Keratinocyte (primary cell): Measurements from ENCODE around the gene COL25A1. TPM values are rescaled to one million over a fixed set of nuclear protein-coding genes. Genes with fewer than 3 reads are reported as not detected.

ENCODE experiments used
- DNase-seq: peaks from one replicate; pipeline ENCODE4 v3.0.0-alpha.2; 2011; ENCODE audit warnings: low read depth, missing footprints, low spot score
- FAIRE-seq: peaks from 2 replicates; lab custom pipeline; 2011; peaks lifted over from hg19 to GRCh38; lab: Jason Lieb, UNC
- H2AFZ ChIP-seq: 2 replicates; pipeline ENCODE4 v1.6.0; 2012; ENCODE audit warnings: low read length, control low read depth, inconsistent platforms; ENCODE audit not compliant: control insufficient read depth
- H3K27ac ChIP-seq: 2 replicates; pipeline ENCODE4 v1.5.1; 2011; ENCODE audit warnings: low read length; ENCODE audit not compliant: control insufficient read depth, insufficient read depth
- H3K27me3 ChIP-seq: 3 replicates; pipeline ENCODE4 v1.6.0; 2011; ENCODE audit warnings: low read length; ENCODE audit not compliant: control insufficient read depth, insufficient read depth; ENCODE audit errors: extremely low read depth
- H3K36me3 ChIP-seq, 2 experiments: 2 replicates in 1 of 2; 3 replicates in 1 of 2; pipeline ENCODE4 v1.5.1; 2011; ENCODE audit warnings: low read length in 2 of 2, mild to moderate bottlenecking in 1 of 2; ENCODE audit not compliant: control insufficient read depth in 2 of 2, insufficient read depth in 2 of 2; ENCODE audit errors: extremely low read depth in 1 of 2
- H3K4me1 ChIP-seq: 3 replicates; pipeline ENCODE4 v1.5.1; 2011; ENCODE audit warnings: low read length; ENCODE audit not compliant: control insufficient read depth, insufficient read depth; ENCODE audit errors: extremely low read depth
- H3K4me2 ChIP-seq: 3 replicates; pipeline ENCODE4 v1.6.0; 2011; ENCODE audit warnings: low read depth, low read length; ENCODE audit not compliant: control insufficient read depth, insufficient read depth; ENCODE audit errors: extremely low read depth
- H3K4me3 ChIP-seq, 3 experiments: fragments of 200-600 bp in 1 of 3; sonication (generic) in 1 of 3; 2 replicates in 2 of 3; 3 replicates in 1 of 3; pipeline ENCODE4 v1.5.1; 2011 to 2016; ENCODE audit warnings: low read length in 3 of 3, mild to moderate bottlenecking in 3 of 3, control low read depth in 2 of 3, inconsistent platforms in 1 of 3, low read depth in 1 of 3, mixed read lengths in 1 of 3, mixed run types in 1 of 3, moderate library complexity in 1 of 3; ENCODE audit not compliant: control insufficient read depth in 2 of 3, insufficient read depth in 2 of 3; ENCODE audit errors: extremely low read depth in 1 of 3
- H3K79me2 ChIP-seq: 2 replicates; pipeline ENCODE4 v1.6.0; 2012; ENCODE audit warnings: low read length; ENCODE audit not compliant: control insufficient read depth, insufficient read depth
- H3K9ac ChIP-seq: 3 replicates; pipeline ENCODE4 v1.6.0; 2011; ENCODE audit warnings: low read length; ENCODE audit not compliant: control insufficient read depth, insufficient read depth; ENCODE audit errors: extremely low read depth
- H3K9me1 ChIP-seq: 3 replicates; pipeline ENCODE4 v1.6.0; 2011; ENCODE audit warnings: low read length; ENCODE audit not compliant: control insufficient read depth, insufficient read depth; ENCODE audit errors: extremely low read depth
- H3K9me3 ChIP-seq: 2 replicates; pipeline ENCODE4 v1.5.1; 2012; ENCODE audit warnings: low read depth, low read length; ENCODE audit not compliant: control insufficient read depth
- H4K20me1 ChIP-seq: 3 replicates; pipeline ENCODE4 v1.6.0; 2011; ENCODE audit warnings: low read length; ENCODE audit not compliant: control insufficient read depth, insufficient read depth; ENCODE audit errors: extremely low read depth
- CTCF ChIP-seq, 3 experiments: IDR thresholded peaks in 1 of 3; conservative IDR thresholded peaks in 1 of 3; optimal IDR thresholded peaks in 1 of 3; 2 replicates in 2 of 3; 3 replicates in 1 of 3; pipeline versions ENCODE3 to v1.5.1; 2011; ENCODE audit warnings: low read length in 3 of 3, mild to moderate bottlenecking in 3 of 3, moderate library complexity in 2 of 3, control low read depth in 1 of 3, inconsistent platforms in 1 of 3; ENCODE audit not compliant: insufficient read depth in 2 of 3; ENCODE audit errors: extremely low read depth in 1 of 3
- EZH2 ChIP-seq: IDR thresholded peaks from one replicate; pipeline ENCODE4 v1.6.1; 2012; ENCODE audit warnings: inconsistent platforms, mild to moderate bottlenecking, low read length, moderate library complexity
- dilution Hi-C: fragments of 300-500 bp; cut with MboI; formaldehyde crosslinking; loops from one replicate; pipeline ENCODE4 v1.7.0; 2020; ENCODE audit warnings: low sequenced_read_pairs; ENCODE audit not compliant: extremely low pct_ligation_motif_present
- polyA plus RNA-seq, 5 experiments: library from polyadenylated mRNA; depleted of rRNA in 3 of 5; stranded (reverse) in 3 of 5; stranded (forward) in 1 of 5; unstranded in 1 of 5; fragments of >200 nt; gene quantifications; 1 replicate in 1 of 5; 2 replicates in 3 of 5; 3 replicates in 1 of 5; pipeline versions ENCODE4 v1.2.1 to v1.2.3, GENCODE V29; 2011 to 2012; ENCODE audit warnings: missing spikeins in 2 of 5, low read depth in 1 of 5, low replicate concordance in 1 of 5

COL25A1 gene
- polyA plus RNA-seq, 1 donor (not counting 4 experiments of a cell fraction or from before 2014, with no cell fraction given) = not detected

- H3K27ac ChIP-seq = no peak overlapping the region
- no peaks in the 10 kb centered on the region for H3K36me3 ChIP-seq
- H3K4me1 ChIP-seq = no peaks in the 10 kb centered on the region
- no peak overlapping the region for H3K4me2 ChIP-seq
- H3K9me3 ChIP-seq = no peaks in the 10 kb centered on the region
- no peaks in the 10 kb centered on the region for H3K79me2 ChIP-seq
- FAIRE-seq (no peak), DNase-seq (no peak)
- H3K9me1 ChIP-seq = no peaks in the 10 kb centered on the region
- H3K27me3 ChIP-seq = no peaks in the 10 kb centered on the region
- no peak overlapping the region for H3K4me3 ChIP-seq
- no peak overlapping the region for H2AFZ ChIP-seq
- TF ChIP-seq CTCF (optimal IDR thresholded peaks at IDR 0.05 in 1 of 3, IDR thresholded peaks at IDR 0.05 in 1 of 3, conservative IDR thresholded peaks at IDR 0.05 in 1 of 3; ENCODE audit: extremely low read depth in 1 of 3, insufficient read depth in 2 of 3, low read length in 3 of 3) = no peak
- no peak for TF ChIP-seq EZH2
- no peaks in the 10 kb centered on the region for H4K20me1 ChIP-seq
- dilution Hi-C loops = no loop called here
- no peak overlapping the region for H3K9ac ChIP-seq
Measured at GRCh38 chr4:109231331-109231730, 71.1 kb downstream of the COL25A1 start.

GRCh38 chr4:109229028-109229427 is 73.4 kb downstream of the COL25A1 start:
- dilution Hi-C loops = no loop called here

More at GRCh38 chr4:109229028-109229427, 73.4 kb downstream of the COL25A1 start:
- Histone ChIP-seq H3K4me3 (no peak overlapping the region), H4K20me1 (no peaks in the 10 kb centered on the region), H3K4me2 (no peak overlapping the region), H2AFZ (no peak overlapping the region), H3K4me1 (no peaks in the 10 kb centered on the region), H3K9ac (no peak overlapping the region), H3K79me2 (no peaks in the 10 kb centered on the region), H3K9me3 (no peaks in the 10 kb centered on the region), H3K36me3 (no peaks in the 10 kb centered on the region), H3K27me3 (no peaks in the 10 kb centered on the region), H3K27ac (no peak overlapping the region), H3K9me1 (no peaks in the 10 kb centered on the region)
- TF ChIP-seq CTCF (optimal IDR thresholded peaks at IDR 0.05 in 1 of 3, IDR thresholded peaks at IDR 0.05 in 1 of 3, conservative IDR thresholded peaks at IDR 0.05 in 1 of 3; ENCODE audit: extremely low read depth in 1 of 3, insufficient read depth in 2 of 3, low read length in 3 of 3) = no peak
- TF ChIP-seq EZH2 = no peak
- FAIRE-seq = no peak
- DNase-seq = no peak
